GM18907 (cell line): ENCODE measurements around the gene TDRD9.
"Not testable (repeated sequence)": the region's sequence is repeated elsewhere in the genome, so short reads cannot be mapped to it uniquely, and the experiment has no call there.

Experiments used
- ATAC-seq: cut with Tn5 transposase; IDR thresholded peaks from one replicate; pipeline ENCODE4 v1.9.1; 2021; ENCODE audit warnings: mild to moderate bottlenecking, moderate library complexity; ENCODE audit not compliant: unreplicated experiment

TDRD9 gene

DNA sequence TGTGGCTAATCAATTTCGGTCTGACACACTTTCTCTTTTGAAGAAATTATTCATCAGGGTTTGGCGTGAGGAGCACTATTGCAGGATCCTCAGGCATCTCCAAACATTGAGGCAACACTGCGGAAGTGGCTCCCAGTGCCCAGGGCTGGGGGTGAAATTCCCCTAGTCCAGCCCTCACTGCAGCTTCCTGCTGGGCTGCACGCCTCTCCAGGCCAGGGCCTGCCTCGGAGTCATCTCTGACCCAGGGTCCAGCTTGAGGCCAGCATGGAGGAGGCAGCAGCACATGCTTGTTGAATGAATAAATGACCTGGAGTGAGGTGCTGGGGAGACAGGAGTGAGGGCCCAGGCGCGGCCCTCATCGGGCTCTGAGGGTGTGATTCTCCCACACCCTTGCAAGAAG lies 36.0 kb upstream of the TDRD9 start:
- ATAC-seq: no peak

GRCh38 chr14:103894034-103894722 lies 34.1 kb upstream of the TDRD9 start:
- ATAC-seq: no peak

DNA sequence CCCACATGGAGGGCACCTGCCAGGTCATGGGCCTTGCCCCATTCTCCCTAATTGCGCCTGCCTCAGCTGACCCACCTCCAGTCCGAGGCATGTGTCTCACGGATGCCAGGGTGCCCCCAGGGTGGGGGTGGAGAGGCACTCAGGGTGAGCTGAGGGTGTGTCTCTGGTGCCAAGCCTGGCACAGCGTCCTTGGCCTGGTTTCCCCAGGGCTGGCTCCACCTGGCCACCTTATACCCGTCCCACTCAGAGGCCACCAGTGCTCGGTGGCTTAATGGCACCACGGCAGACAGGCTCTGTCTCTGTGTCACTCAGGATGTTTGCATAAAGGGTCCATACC lies 33.6 kb upstream of the TDRD9 start:
- no peak for ATAC-seq

- no peak for ATAC-seq
Measured at GRCh38 chr14:103896578-103896977, 31.7 kb upstream of the TDRD9 start.

GRCh38 chr14:103897075-103897947 lies 30.9 kb upstream of the TDRD9 start:
- ATAC-seq: no peak

DNA sequence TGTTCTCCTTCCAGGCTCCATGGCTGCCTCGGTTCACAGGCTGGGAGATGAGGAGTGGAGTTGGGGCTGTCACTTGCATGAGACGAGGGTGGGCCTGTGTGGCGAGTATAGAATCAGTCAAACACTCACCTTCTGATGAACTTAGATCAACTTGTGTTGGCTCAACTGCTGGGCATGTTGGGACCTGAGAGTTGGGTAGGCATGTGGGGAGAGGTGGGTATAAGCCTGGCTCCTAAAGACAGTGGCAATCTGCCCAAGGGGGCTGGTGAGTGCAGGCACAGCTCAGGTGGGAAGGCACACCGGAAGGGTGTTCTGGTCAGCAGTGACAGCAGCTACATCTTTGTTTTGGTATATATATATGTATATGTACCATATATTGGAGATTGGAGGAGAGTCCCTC lies 30.1 kb upstream of the TDRD9 start:
- ATAC-seq: no peak

DNA sequence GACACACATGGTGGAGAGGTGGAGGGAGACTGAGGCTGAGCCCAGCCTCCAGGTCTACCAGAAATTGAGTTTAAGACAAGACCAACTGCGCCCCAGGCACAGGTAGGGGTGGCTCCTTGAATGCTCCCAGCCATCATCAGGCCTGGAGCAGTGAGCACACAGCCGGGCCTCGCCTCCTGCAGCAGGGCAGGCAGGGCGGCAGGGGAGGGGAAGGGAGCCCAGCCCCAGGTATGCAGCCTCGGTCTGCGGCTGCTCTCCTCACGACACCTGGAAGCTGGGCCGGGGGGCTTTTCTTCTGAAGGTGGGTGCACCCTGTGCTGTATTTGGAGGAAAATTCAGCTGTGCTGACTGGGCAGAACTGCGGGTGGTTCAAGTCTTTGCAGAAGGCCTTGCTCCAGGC lies 29.5 kb upstream of the TDRD9 start:
- ATAC-seq: no peak

GRCh38 chr14:103899316-103899715 lies 28.9 kb upstream of the TDRD9 start:
- ATAC-seq: no peak

GRCh38 chr14:103899833-103900232 lies 28.4 kb upstream of the TDRD9 start:
- no peak for ATAC-seq

GRCh38 chr14:103904493-103905107 lies 23.7 kb upstream of the TDRD9 start:
- ATAC-seq: no peak

GRCh38 chr14:103905842-103906456 lies 22.3 kb upstream of the TDRD9 start:
- no peak for ATAC-seq

- ATAC-seq: no peak
Measured at GRCh38 chr14:103908580-103908979, 19.7 kb upstream of the TDRD9 start.

GRCh38 chr14:103909531-103910261 lies 18.6 kb upstream of the TDRD9 start:
- no peak for ATAC-seq

GRCh38 chr14:103910262-103910935 lies 17.9 kb upstream of the TDRD9 start:
- no peak for ATAC-seq

DNA sequence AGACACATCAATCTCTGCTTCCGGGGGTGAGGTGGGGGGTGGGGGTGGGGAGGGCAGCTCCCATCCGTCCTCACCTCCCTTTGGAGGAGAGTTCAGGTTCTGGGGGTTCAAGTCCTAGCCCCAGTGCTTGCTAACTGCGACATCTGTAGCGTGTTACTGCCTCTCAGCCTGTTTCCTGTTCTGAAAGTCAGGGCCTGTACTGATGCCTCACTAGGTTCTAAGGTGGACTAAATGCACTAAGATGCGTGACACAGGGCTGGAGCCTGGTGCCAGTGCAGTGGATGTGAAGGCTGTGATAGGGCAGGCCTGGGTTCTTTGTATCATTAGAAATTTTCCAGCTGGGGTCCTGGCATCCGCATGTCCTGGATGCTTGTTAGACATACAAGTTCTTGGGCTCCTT lies 17.3 kb upstream of the TDRD9 start:
- no peak for ATAC-seq

DNA sequence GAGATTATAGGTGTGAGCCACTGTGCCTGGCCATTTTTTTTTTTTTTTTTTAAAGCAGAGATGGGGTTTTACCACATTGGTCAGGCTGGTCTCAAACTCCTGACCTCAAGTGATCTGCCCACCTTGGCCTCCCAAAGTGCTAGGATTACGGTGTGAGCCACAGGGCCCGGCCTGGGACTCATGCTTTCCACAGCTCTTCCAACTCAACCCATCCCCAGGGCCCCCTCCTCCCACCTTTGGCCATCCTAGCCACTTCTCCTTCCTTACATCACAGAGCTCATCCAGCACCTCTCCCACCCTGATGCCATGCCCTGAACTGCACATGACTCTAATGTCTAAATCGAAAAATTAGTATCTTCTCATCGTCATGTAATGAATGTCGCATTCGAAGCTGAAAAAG lies 12.6 kb upstream of the TDRD9 start:
- ATAC-seq: no peak

- ATAC-seq: no peak
Measured at GRCh38 chr14:103916636-103917262, 11.5 kb upstream of the TDRD9 start.

GRCh38 chr14:103920981-103921854 lies 7.0 kb upstream of the TDRD9 start:
- ATAC-seq: peak; percentile 93

DNA sequence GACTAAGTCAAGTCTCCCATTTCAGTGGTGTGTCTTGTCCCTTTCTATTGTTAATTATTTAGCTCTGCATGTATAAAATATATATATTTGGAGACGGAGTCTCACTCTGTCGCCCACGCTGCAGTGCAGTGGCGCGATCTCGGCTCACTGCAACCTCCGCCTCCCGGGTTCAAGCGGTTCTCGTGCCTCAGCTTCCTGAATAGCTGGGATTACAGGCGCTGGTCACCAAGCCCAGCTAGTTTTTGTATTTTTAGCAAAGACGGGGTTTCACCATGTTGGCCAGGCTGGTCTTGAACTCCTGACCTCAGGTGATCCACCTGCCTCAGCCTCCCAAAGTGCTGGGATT lies 6.4 kb upstream of the TDRD9 start:
- ATAC-seq: not testable (repeated sequence)
